Measurements from ENCODE around the gene ACRV1. TPM values are rescaled to one million over a fixed set of nuclear protein-coding genes. Genes with fewer than 3 reads are reported as not detected.

Gene ACRV1
- total RNA-seq, 2 experiments from 2014 or later = not detected

DNA sequence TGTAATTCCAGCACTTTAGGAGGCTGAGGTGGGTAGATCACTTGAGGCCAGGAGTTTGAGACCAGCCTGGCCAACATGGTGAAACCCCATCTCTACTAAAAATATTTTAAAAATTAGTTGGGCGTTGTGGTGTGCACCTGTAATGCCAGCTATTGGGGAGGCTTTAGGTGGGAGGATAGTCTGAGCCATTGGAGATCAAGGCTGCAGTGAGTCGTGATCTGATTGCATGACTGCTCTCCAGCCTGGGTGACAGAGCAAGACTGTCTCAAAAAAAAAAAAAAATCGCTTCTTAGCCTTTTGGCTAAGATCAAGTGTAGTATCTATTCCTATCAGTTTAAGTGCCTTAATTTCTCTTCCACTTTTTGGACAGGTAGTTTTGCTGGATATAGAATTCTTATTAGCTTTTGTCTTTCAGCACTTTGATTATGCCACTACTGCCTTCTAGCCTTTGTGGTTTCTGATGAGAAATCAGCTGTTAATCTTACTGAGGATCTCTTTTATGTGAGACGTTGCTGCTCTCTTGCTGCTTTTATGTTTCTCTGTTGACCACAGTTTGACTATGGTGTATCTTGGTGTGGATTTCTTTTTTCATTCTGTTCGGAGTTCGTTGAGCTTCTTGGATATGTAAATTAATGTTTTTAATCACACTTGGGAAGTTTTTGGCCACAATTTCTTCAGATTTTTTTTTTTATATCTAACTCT is 31.0 kb downstream of the ACRV1 start:
- CTCF ChIA-PET = interaction anchor here (1.0 kb wide), 2 partner anchors 19 to 199 kb away, joined by 4 to 5 read pairs; no protein-coding TSS in a partner anchor
- peak; percentile 57 for ATAC-seq
- H3K4me3 Mint-ChIP-seq = no peak overlapping the region

GRCh38 chr11:125645871-125646270 is 34.8 kb downstream of the ACRV1 start:
- H3K4me1 Mint-ChIP-seq = peaks cover 7% of the 10 kb centered on the region
- H3K4me3 Mint-ChIP-seq = no peak overlapping the region
- no peak for ATAC-seq
- no peak overlapping the region for H3K27ac Mint-ChIP-seq
- POLR2A ChIA-PET = no interaction called here
- no peaks in the 10 kb centered on the region for H3K27me3 Mint-ChIP-seq
- intact Hi-C loops (cut with DNase I, micrococcal nuclease) = no loop called here
- peaks cover 65% of the 10 kb centered on the region for H3K36me3 Mint-ChIP-seq (ENCODE audit: low read depth)
- CTCF ChIA-PET = no interaction called here
- no peaks in the 10 kb centered on the region for H3K9me3 Mint-ChIP-seq (ENCODE audit: low read depth)
- no peak for DNase-seq

More for the DNA sequence above, 31.0 kb downstream of the ACRV1 start:
- DNase-seq = peak; percentile 6
- Mint-ChIP-seq H3K36me3 (ENCODE audit: low read depth) (peaks cover 61% of the 10 kb centered on the region), H3K27me3 (no peaks in the 10 kb centered on the region), H3K4me1 (peaks cover 7% of the 10 kb centered on the region), H3K27ac (no peak overlapping the region), H3K9me3 (ENCODE audit: low read depth) (no peaks in the 10 kb centered on the region)
- POLR2A ChIA-PET = no interaction called here
- intact Hi-C loops (cut with DNase I, micrococcal nuclease) = no loop called here

DNA sequence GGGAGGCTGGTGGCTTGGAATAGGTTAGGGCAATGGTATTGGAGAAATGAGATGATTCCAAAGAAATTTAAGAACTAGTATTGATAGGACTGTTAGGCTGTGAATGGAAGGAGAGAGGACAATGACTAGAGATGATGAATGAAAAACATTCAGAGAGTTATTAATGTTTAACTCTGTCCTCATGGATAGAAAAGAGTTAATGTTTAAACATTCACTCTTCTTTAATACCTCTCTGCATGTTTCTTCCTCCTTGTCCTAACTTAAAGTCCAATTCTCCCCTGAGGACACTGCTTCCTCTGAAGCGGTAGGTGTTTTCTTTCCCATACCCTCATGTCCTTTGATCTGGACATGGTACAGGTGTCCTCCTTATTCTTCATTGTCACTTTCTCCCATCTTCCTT is 42.3 kb downstream of the ACRV1 start:
- no peak overlapping the region for H3K27ac Mint-ChIP-seq
- intact Hi-C loops (cut with DNase I, micrococcal nuclease) = no loop called here
- H3K27me3 Mint-ChIP-seq = no peaks in the 10 kb centered on the region
- H3K4me1 Mint-ChIP-seq = no peaks in the 10 kb centered on the region
- POLR2A ChIA-PET = no interaction called here
- DNase-seq (no peak), ATAC-seq (no peak)
- H3K9me3 Mint-ChIP-seq (ENCODE audit: low read depth) = no peaks in the 10 kb centered on the region
- peaks cover 70% of the 10 kb centered on the region for H3K36me3 Mint-ChIP-seq (ENCODE audit: low read depth)
- H3K4me3 Mint-ChIP-seq = no peak overlapping the region
- CTCF ChIA-PET = no interaction called here

DNA sequence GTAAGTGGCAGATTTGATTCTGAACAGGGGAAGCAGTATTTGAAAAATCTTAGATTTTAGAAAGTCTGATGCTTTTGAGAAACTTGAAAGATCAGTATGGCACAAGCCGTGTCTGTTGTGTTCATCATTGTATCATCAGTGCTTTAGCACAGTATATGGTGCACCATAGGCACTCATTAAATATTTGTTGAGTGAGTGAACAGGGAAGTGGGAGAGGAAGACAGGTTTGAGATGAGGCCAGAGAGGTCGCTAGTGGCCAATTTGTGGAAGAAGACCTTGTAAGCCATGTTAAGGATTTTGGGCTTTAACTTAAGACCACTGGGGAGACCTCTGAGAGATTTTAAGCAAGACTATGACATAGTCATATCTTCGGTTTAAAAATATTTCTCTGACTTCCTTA is 42.8 kb downstream of the ACRV1 start:
- Mint-ChIP-seq H3K4me3 (no peak overlapping the region), H3K27me3 (no peaks in the 10 kb centered on the region), H3K9me3 (ENCODE audit: low read depth) (no peaks in the 10 kb centered on the region), H3K27ac (no peak overlapping the region), H3K4me1 (no peaks in the 10 kb centered on the region), H3K36me3 (ENCODE audit: low read depth) (peaks cover 72% of the 10 kb centered on the region)
- ChIA-PET POLR2A (no interaction called here), CTCF (no interaction called here)
- no peak for ATAC-seq
- intact Hi-C loops (cut with DNase I, micrococcal nuclease) = no loop called here
- DNase-seq = no peak

- ATAC-seq (no peak), DNase-seq (no peak)
- Mint-ChIP-seq H3K9me3 (ENCODE audit: low read depth) (no peaks in the 10 kb centered on the region), H3K27ac (peak overlapping the region; percentile 58), H3K27me3 (no peaks in the 10 kb centered on the region), H3K4me1 (peaks cover 17% of the 10 kb centered on the region), H3K36me3 (ENCODE audit: low read depth) (peaks cover 49% of the 10 kb centered on the region), H3K4me3 (peak overlapping the region; percentile 88)
- ChIA-PET CTCF (interaction anchor here (0.7 to 2.6 kb wide), 4 partner anchors 13 to 57 kb away, joined by 3 to 7 read pairs (median 3); no protein-coding TSS in a partner anchor), POLR2A (interaction anchor here (3.4 kb wide), 1 partner anchor 34 kb away, joined by 18 read pairs; the partner anchor contains the start of gene STT3A)
- intact Hi-C loops (cut with DNase I, micrococcal nuclease) = loop anchor here (2.0 to 10.0 kb wide), 4 partner anchors 247 to 955 kb away; partner anchors contain the start of genes CCDC15 (in 1 of the 2), FOXRED1 (in 1 of the 2), SIAE (in 1 of the 2) and SPA17 (in 1 of the 2)
These were observed 53.3 kb downstream of the ACRV1 start for GRCh38 chr11:125627236-125627910.

DNA sequence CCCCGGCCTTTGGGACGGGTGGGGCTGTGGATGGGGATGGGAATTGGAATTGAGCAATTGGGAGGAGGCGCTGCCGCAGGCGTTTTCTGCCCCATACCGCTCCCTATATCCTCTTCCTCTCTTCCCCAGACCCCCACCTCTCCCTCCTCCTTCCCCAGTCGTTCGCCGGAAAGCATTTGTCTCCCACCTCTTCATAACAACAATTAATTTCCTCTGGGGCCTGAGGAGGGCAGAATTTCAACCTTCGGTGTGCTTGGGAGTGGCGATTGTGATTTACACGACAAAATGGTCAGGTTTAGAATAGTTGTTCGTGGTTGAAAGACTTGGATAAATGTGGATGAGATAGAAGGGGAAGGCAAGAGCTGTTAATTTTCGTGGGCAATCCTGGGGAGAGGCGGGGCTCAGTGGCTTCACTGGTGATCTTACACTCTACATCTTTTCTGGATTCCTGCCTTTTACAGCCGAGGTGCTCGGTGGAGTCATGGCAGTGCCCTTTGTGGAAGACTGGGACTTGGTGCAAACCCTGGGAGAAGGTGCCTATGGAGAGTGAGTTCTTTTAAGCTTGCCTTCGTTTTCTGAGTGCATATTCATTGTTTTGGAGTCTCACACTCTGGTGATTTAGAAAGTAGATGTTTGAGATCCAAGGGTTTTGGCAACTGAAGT is 54.2 kb downstream of the ACRV1 start:
- peak; percentile 42 for ATAC-seq
- Mint-ChIP-seq H3K4me1 (peaks cover 17% of the 10 kb centered on the region), H3K27ac (peak overlapping the region; percentile 98), H3K9me3 (ENCODE audit: low read depth) (no peaks in the 10 kb centered on the region), H3K4me3 (peak overlapping the region; percentile 88), H3K36me3 (ENCODE audit: low read depth) (peaks cover 53% of the 10 kb centered on the region), H3K27me3 (no peaks in the 10 kb centered on the region)
- intact Hi-C loops (cut with DNase I, micrococcal nuclease) = loop anchor here (1.0 to 10.0 kb wide), 5 partner anchors 57 to 954 kb away; partner anchors contain the start of genes CCDC15 (in 1 of the 2), EI24 (in 1 of the 2), FOXRED1 (in 1 of the 2) and SIAE (in 1 of the 2)
- CTCF ChIA-PET = interaction anchor here (0.7 to 2.6 kb wide), 7 partner anchors 10 to 261 kb away, joined by 3 to 11 read pairs (median 3); partner anchors contain the start of genes EI24 and HYLS1
- POLR2A ChIA-PET = interaction anchor here (0.7 to 3.4 kb wide), 3 partner anchors 33 to 277 kb away, joined by 5 to 18 read pairs (median 11); partner anchors contain the start of genes HYLS1, PUS3 and STT3A
- peak; percentile 58 for DNase-seq

- Mint-ChIP-seq H3K27me3 (no peaks in the 10 kb centered on the region), H3K4me3 (peak overlapping the region; percentile 88), H3K4me1 (peaks cover 17% of the 10 kb centered on the region), H3K36me3 (ENCODE audit: low read depth) (peaks cover 54% of the 10 kb centered on the region), H3K9me3 (ENCODE audit: low read depth) (no peaks in the 10 kb centered on the region), H3K27ac (peak overlapping the region; percentile 98)
- peak; percentile 92 for DNase-seq
- intact Hi-C loops (cut with DNase I, micrococcal nuclease) = loop anchor here (1.0 to 10.0 kb wide), 12 partner anchors 33 to 953 kb away; partner anchors contain the start of genes EI24 (in 2 of the 2), STT3A (in 2 of the 2), CCDC15 (in 1 of the 2) and CDON (in 1 of the 2)
- ChIA-PET POLR2A (interaction anchor here (0.7 to 3.4 kb wide), 7 partner anchors 8 to 729 kb away, joined by 3 to 18 read pairs (median 5); partner anchors contain the start of genes HYLS1, PUS3 and STT3A), CTCF (interaction anchor here (0.6 to 2.6 kb wide), 9 partner anchors 8 to 277 kb away, joined by 3 to 11 read pairs (median 3); partner anchors contain the start of genes EI24, HYLS1 and PUS3)
- peak; percentile 88 for ATAC-seq
These were observed 54.9 kb downstream of the ACRV1 start for GRCh38 chr11:125625630-125626287.

DNA sequence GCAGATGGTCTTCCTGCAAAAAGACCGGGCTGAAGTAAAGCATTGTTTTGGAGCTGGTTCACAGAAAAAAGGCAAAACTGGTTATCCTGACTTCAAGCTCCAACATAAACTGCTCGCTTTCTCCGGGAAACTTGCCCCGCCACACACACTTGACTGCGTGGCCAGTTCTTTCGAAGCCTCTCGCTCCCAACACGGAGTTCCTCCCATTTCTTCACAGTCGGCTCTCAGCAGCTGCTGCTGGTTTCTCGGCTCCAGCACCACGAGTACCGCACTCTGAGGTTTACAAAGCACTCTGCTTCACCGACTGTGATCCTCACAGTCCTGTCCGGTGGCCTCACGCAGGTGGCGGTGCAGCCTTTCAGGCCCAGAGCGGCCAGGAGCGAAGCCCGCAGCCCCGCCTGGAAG is 55.4 kb downstream of the ACRV1 start:
- peaks cover 17% of the 10 kb centered on the region for H3K4me1 Mint-ChIP-seq
- DNase-seq (no peak), ATAC-seq (no peak)
- H3K4me3 Mint-ChIP-seq = peak overlapping the region; percentile 88
- no peaks in the 10 kb centered on the region for H3K9me3 Mint-ChIP-seq (ENCODE audit: low read depth)
- H3K27me3 Mint-ChIP-seq = no peaks in the 10 kb centered on the region
- ChIA-PET POLR2A (interaction anchor here (0.7 to 3.4 kb wide), 6 partner anchors 8 to 730 kb away, joined by 3 to 18 read pairs (median 6); partner anchors contain the start of genes HYLS1 and STT3A), CTCF (interaction anchor here (0.6 to 2.6 kb wide), 9 partner anchors 8 to 278 kb away, joined by 3 to 11 read pairs (median 3); partner anchors contain the start of genes EI24 and PUS3)
- intact Hi-C loops (cut with DNase I, micrococcal nuclease) = loop anchor here (1.0 to 10.0 kb wide), 11 partner anchors 33 to 953 kb away; partner anchors contain the start of genes STT3A (in 2 of the 2), CCDC15 (in 1 of the 2), CDON (in 1 of the 2) and EI24 (in 1 of the 2)
- H3K36me3 Mint-ChIP-seq (ENCODE audit: low read depth) = peaks cover 56% of the 10 kb centered on the region
- peak overlapping the region; percentile 98 for H3K27ac Mint-ChIP-seq

- Mint-ChIP-seq H3K27ac (peak within 1 kb of the TSS; percentile 98), H3K4me1 (peaks cover 17% of the 10 kb centered on the region), H3K36me3 (ENCODE audit: low read depth) (peaks cover 56% of the 10 kb centered on the region), H3K9me3 (ENCODE audit: low read depth) (no peaks in the 10 kb centered on the region), H3K27me3 (no peaks in the 10 kb centered on the region), H3K4me3 (peak within 1 kb of the TSS; percentile 88)
- intact Hi-C loops (cut with DNase I, micrococcal nuclease) = loop anchor here (1.0 to 10.0 kb wide), 11 partner anchors 32 to 952 kb away; partner anchors contain the start of genes STT3A (in 2 of the 2), CCDC15 (in 1 of the 2), CDON (in 1 of the 2) and EI24 (in 1 of the 2)
- CTCF ChIA-PET = interaction anchor here (0.7 to 2.6 kb wide), 5 partner anchors 10 to 278 kb away, joined by 3 to 11 read pairs (median 3); partner anchors contain the start of genes EI24 and PUS3
- ATAC-seq (no peak), DNase-seq (no peak)
- POLR2A ChIA-PET = interaction anchor here (0.7 to 3.4 kb wide), 5 partner anchors 9 to 730 kb away, joined by 3 to 18 read pairs (median 6); partner anchors contain the start of genes HYLS1 and STT3A
These were observed 55.9 kb downstream of the ACRV1 start, which contains the start of gene CHEK1 for GRCh38 chr11:125624756-125625213. Gene CHEK1 (plus strand): TSS chr11:125625163. CDS start chr11:125626769, 1,606 bp downstream.

GRCh38 chr11:125623064-125623463 is 57.6 kb downstream of the ACRV1 start:
- Mint-ChIP-seq H3K4me1 (peaks cover 17% of the 10 kb centered on the region), H3K9me3 (ENCODE audit: low read depth) (no peaks in the 10 kb centered on the region), H3K4me3 (no peak overlapping the region), H3K36me3 (ENCODE audit: low read depth) (peaks cover 58% of the 10 kb centered on the region), H3K27me3 (no peaks in the 10 kb centered on the region), H3K27ac (no peak overlapping the region)
- intact Hi-C loops (cut with DNase I, micrococcal nuclease) = loop anchor here in 1 of 2 experiments (10.0 kb wide), 2 partner anchors 642 to 668 kb away; partner anchors contain the start of genes CCDC15, FOXRED1 and SRPRA
- DNase-seq = no peak
- ATAC-seq = no peak
- ChIA-PET POLR2A (no interaction called here), CTCF (interaction anchor here (0.6 kb wide), 1 partner anchor 8 kb away, joined by 4 read pairs; no protein-coding TSS in a partner anchor)
